Measurements from ENCODE around the gene ATG16L2.
A peak's percentile ranks its signal among the peaks of the same experiment; 100 is the strongest.
"Not testable (repeated sequence)": the region's sequence is repeated elsewhere in the genome, so short reads cannot be mapped to it uniquely, and the experiment has no call there.

The ATG16L2 gene

GRCh38 chr11:72851726-72852125 lies 37.5 kb downstream of the ATG16L2 start:
- DNase-seq: no peak

GRCh38 chr11:72856065-72856464 lies 41.9 kb downstream of the ATG16L2 start:
- no peak for DNase-seq

GRCh38 chr11:72856551-72857345 lies 42.5 kb downstream of the ATG16L2 start:
- peak; percentile 29 to 51 (median 46) for DNase-seq

- not testable (repeated sequence) for DNase-seq
Observed at GRCh38 chr11:72858267-72858666, 44.1 kb downstream of the ATG16L2 start.

GRCh38 chr11:72859126-72859525 lies 44.9 kb downstream of the ATG16L2 start:
- DNase-seq: peak; percentile 25 to 53 (median 44)

GRCh38 chr11:72860010-72860409 lies 45.8 kb downstream of the ATG16L2 start:
- no peak for DNase-seq

- no peak for DNase-seq
Observed at GRCh38 chr11:72860592-72860991, 46.4 kb downstream of the ATG16L2 start.

GRCh38 chr11:72863091-72863490 lies 48.9 kb downstream of the ATG16L2 start:
- DNase-seq: no peak

- no peak for DNase-seq
Observed at GRCh38 chr11:72863916-72864315, 49.7 kb downstream of the ATG16L2 start.

- no peak for DNase-seq
Observed at GRCh38 chr11:72864702-72865655, 50.8 kb downstream of the ATG16L2 start.

GRCh38 chr11:72867970-72868369 lies 53.8 kb downstream of the ATG16L2 start:
- no peak for DNase-seq

- no peak for DNase-seq
Observed at GRCh38 chr11:72869831-72870230, 55.6 kb downstream of the ATG16L2 start.

GRCh38 chr11:72871119-72871518 lies 56.9 kb downstream of the ATG16L2 start:
- no peak for DNase-seq

- DNase-seq: no peak
Observed at GRCh38 chr11:72872012-72872411, 57.8 kb downstream of the ATG16L2 start.

GRCh38 chr11:72875736-72876135 lies 61.5 kb downstream of the ATG16L2 start:
- DNase-seq: no peak

GRCh38 chr11:72876147-72876546 lies 61.9 kb downstream of the ATG16L2 start:
- DNase-seq: no peak
